GM04503 (cell line): ENCODE measurements around the gene ST6GALNAC2.
"Not testable (repeated sequence)": the region's sequence is repeated elsewhere in the genome, so short reads cannot be mapped to it uniquely, and the experiment has no call there.

ENCODE experiments used
- DNase-seq: peaks from one replicate; pipeline ENCODE4 v3.0.0-alpha.2; 2012; ENCODE audit warnings: low read depth

The ST6GALNAC2 gene

DNA sequence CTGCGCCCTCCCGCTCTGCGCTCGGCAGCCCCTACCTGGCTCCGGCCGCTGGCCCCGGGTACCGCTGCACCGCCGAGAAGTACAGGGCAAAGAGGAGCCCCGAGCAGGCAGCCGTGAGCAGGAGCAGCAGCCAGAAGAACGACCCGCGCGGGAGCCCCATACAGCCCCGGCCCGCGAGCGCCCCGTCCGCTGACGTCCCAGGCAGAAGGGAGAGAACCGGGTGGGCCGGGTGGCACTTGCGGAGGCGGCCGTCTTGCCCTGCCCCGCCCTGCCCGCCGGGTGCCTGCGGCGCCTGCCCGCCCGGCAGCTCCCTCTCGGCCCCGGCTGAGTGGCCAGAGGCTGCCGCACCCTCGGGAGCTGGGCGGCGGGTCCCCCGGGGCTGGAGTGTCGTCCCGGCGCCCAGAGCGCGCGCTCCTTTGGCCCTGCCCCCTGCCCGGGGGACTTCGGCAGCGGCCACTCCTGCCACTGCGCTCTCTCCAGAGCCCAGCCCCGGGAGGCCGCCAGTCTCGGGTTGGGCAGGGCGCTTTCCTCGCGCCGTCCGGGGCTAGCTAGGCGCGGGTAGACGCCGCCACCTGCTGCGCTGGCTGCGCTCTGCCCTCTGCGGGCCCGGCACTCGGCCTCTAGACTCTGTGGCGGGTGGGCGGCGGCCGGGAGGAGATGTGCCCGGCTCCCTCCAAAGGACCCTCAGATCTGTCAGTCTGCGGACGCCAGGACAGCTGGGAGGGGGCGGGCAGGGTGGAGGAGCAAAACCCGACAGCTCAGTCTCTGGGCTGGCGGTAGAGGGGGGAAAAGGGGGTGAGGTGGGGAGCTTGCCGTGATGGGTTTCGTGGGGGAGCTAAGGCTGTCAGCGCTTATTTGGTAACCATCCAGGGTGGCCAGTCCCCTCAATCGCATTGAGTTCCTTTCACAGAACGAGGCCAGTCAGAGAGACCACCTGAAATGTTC, at the start of gene ST6GALNAC2:
TSS of gene ST6GALNAC2 (minus strand) at position 212 of the 945 bp plus-strand sequence. CDS start at position 160, 52 bp downstream.
- no peak for DNase-seq

DNA sequence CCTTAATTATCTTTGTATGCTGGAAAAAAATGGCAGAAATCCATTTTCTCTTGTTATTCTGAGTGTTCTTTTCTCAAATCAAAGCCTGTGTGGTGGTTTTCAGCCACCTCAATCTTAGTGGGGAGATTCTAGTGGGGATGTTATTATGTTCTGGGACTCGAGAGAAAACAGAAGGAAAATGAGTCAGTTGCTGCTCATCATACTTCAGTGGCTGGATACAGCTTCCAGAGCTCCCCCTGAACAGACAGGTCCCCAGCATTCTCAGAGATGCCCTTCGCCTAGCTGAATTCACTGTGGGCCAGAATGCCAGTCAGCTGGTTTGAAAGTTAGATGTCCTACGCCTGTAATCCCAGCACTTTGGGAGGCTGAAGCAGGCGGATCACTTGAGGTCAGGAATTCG, 49.4 kb upstream of the ST6GALNAC2 start:
- no peak for DNase-seq

DNA sequence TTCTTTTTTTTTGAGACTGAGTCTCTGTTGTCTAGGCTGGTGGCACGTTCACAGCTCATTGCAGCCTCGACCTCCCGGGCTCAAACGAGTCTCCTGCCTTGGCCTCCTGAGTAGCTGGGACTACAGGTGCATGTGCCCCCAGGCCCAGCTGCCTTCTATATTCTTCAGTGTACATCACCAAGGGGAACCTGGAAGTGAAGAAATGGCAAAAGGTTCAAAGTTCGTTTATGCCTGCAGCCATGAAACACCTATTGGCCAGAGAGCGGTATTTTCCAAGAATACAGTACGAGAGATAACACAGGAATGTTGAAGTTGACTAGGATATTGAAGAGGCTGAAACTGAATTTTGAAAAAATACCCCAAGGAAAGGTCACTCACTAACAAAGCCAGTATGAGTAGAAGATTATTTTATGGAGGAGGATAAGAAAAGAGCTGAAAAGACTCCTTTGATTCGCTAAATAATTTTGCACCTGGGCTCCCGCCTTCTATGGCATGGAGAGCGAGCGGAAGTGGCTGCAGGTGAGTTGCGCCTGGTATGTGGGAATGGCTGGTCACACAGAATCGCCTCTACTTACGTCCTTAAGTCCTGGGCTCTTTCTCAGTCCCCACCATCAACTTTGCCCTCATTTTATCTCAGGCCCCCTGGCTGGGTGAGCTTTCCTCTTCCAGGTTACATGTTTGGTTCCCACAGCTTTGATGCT, 48.1 kb upstream of the ST6GALNAC2 start:
- no peak for DNase-seq

DNA sequence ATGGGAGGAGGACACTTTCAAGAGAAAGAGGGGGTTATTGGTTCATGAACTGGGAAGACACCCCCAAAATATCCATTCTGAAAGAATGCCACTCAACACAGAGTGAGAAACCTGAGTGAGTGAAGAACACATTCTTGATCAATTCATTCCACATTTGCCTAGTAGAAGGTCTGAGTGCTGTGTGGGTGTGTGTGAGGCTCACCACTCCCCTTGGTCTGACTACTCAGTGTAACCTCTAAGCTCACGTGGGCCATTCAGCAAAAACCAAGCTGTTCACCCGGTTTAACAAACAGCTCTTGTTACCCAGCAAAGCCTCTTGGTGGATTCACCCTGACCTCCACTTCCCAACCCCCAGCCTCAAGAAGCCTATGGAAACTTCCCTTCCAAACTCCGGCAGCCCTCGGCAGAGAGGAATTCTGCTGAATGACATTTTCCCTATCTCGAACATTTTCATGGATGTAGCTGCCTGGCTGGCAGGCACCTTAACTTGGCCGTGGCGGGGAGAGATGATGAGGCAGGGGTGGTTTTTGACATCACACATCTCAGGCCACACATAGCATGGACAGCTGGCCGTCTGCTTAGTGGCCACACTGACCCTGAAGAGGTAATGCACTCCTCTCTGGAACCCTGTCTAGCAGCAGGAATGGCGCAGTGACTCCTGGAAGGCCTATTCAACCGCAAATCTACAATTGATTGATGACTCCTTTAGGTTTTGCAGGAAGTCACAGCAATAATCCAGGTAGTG, 46.3 kb upstream of the ST6GALNAC2 start:
- DNase-seq: no peak

DNA sequence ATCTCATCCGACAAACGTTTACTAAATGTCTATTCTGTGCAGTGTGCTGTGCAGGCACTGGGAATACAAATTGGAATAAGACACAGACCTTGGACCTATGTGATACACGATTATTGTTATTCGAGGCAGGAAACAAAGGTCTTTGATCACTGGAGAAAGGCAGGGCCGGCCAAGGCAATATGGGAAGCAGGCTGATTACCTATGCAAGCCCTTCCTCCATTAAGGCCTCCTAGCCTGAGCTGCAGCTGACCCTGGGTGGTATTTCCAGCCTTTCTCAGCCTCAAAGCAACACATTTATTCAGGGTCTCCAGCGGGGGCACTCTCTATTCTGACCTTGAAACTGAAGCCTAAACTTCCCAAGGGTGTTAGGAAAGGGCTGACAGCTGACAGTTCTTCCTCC, 44.5 kb upstream of the ST6GALNAC2 start:
- DNase-seq: no peak

DNA sequence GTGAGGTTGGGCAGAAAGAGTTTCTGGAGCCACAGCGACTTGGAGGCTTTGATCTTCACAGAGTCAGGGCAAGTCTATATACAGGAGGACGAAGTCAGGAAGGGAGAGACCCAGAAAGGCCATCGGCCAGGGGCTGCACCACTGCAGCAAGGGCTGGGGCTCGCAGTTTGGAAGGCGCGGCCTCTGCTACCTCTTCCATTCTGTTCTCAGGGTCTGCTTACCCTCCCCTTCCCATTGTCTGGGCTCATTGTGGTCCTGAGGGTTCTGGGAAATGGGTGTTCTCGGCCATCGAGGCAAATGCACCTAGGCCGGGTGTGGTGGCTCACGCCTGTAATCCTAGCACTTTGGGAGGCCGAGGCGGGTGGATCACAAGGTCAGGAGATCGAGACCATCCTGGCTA, 41.9 kb upstream of the ST6GALNAC2 start:
- DNase-seq: no peak

DNA sequence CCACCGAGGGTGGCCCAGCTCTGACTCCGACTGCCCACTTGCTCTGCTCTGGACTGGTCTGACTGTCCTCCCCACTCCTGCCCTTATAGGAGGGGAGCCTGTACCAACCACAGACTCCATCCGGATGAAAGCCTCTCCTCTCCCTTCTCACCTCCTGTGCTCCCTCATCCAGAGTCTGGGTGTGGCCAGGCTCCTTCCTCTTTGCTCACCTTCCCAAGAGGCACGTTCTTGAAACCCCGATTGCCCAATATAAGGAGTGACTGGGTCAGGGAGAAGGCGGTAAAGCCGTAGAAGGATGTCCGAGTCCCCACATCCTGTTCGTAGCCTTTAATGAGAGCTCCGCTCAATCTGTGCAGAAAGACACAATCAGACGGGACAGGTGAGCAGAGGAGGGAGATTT, 40.8 kb upstream of the ST6GALNAC2 start:
- no peak for DNase-seq

DNA sequence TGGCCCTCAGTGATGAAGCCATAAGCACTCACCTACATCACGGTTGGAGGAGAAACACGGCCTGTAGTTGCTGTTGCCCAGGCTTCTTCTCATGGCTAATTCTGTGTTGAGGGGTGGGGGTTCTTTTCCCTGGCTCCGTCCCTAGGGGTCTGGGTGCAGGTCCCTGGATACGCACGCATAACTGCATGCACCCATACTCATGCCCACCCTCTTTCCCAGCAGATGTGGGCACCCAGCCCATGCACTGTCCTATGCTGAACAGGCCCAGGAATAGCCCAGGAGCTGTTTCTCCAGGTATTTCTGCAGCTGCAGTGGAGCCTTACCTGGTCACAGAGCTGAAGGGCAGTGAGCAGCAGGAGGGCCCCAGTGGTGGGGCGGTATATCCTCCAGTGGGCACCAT, 39.8 kb upstream of the ST6GALNAC2 start:
- no peak for DNase-seq

DNA sequence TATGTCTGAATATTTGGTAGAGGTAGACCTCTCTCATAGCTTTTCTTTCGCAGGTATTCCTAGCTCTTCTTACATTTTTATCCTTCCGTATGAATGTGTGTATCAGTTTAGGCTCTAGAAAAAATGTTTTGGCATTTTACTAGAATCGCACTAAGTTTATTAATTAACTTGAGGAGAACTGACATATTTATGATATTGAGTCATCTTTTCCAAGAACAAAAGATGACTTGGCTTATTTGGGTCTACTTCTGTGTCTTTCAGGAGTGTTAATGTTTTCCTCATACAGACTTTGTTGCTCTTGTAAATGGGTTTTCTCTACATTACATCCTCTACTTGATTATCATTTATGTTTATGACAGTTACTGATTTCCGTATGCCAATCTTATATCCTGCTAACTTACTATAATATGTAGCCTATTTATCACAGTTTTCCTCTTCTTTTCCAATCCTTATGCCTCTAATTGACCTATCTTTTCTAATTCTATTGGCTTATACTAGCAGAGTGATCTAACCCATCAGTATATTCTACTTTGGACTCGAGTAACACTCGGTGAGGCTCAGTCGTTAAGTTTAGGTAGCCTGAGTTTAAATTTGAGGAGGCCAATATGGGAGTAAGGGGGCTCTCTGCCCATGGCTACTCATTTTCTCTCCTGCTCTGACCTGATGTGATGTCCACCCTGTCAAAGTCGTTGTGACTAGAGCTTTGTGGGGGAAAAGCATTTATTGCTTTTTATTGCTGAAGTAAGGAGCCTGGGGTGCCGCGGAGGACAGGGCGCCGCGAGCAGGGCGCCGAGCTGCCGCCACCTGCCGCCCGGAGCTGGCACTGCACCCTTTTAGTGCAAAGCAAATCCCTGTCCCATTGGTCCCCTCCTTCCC, 37.8 kb upstream of the ST6GALNAC2 start:
- peak; percentile 32 for DNase-seq

DNA sequence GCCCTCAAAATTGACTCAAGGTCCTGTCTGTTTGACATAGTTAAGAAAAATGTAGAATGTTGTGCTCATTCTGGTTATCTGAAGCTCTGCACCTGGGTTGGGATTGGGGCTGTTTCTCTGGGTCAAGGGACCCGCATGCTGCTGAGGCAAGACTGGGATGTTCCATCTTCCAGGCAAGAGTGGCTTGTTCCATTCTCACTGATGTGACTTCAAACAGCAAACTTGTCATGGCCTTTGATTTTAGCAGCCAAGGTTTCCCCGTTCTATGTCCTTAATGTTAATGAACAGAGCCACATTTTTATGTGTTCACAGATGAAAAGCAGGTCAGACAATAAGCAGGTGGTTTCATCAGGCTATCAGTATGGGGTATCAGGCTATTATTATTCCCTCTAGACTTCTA, 32.2 kb upstream of the ST6GALNAC2 start:
- no peak for DNase-seq

DNA sequence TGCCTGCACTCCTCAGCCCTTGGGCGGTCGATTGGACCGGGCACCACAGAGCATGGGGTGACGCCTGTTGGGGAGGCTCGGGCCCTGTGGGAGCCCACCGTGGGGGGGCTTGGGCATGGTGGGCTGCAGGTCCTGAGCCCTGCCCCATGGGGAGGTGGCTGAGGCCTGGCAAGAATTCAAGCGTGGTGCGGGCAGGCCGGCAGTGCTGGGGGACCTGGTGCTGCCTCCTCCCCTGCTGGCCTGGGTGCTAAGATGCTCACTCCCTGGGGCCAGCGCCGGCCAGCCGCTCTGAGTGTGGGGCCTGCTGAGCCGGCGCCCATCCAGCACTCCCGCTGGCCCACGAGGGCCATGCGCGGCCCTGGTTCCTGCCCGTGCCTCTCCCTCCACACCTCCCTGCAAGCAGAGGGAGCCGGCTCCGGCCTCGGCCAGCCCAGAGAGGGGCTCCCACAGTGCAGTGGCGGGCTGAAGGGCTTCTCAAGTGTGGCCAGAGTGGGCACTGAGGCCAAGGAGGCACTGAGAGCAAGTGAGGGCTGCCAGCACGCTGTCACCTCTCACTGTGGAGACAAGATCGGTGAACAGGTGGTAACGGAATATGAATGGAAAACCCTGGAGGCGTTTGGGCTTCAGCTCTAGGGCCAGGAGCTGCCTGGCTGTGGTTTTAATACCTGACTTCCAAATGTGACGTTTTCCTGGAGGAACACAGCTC, 29.4 kb upstream of the ST6GALNAC2 start:
- DNase-seq: no peak

DNA sequence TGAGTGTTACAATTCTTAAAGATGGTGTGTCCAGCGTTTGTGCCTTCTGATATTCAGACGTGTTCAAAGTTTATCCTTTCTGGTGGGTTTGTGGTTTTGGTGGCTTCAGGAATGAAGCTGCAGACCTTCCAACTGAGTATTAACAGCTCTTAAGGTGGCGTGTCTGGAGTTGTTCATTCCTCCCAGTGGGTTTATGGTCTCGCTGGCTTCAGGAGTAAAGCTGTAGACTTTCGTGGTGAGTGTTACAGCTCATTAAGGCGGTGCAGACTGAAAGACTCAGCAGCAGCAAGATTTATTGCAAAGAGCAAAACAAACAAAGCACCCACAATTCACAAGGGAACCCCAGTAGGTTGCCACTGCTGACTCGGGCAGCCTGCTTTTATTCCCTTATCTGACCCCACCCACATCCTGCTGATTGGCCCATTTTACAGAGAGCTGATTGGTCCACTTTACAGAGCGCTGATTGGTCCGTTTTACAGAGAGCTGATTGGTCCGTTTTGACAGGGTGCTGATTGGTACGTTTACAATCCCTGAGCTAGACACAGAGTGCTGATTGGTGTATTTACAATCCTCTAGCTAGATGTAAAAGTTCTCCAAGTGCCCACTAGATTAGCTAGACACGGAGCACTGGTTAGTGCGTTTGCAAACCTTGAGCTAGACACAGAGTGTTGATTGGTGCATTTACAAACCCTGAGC, 28.6 kb upstream of the ST6GALNAC2 start:
- not testable (repeated sequence) for DNase-seq

DNA sequence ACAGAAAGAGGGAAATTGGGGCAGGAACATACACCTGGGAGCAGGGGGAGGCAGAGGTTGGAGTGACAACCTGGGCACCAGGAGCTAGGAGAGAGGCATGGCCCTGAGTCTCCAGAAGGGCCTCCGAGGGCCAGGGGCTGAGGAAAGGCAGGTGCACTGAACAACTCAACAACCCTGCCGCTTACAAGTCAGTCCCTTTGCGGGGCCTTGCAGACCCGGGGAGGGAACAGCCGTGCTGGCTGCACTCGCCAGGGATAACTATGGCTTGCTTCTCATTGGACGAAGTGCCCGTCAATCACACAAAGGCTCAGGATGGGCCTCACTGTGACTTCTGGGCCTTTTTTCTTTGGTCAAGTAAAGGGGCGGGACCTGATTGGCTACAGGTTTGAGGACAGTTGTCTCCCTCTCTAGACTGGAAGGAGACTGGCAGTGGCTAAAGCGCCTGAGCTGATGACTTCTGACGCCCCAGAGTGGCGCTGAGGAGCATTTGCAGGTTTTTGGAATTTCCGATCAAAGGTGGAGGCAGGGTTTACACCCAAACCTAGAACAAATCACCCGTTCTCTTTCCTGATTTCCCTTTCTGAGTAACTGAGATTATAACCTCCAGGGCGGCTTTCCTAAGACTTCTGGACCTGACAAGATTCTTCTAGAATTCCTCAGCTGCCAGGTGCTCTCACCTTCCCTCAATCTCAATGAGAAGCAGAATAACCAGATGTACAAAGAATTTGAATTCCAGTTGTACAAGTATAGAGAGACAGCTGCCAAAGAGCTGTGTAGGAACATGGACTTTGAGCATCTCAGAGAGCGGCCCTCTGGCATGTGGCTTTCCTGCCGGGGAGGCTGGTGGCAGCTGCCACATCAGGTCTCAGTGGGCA, 27.6 kb upstream of the ST6GALNAC2 start:
- DNase-seq: no peak

DNA sequence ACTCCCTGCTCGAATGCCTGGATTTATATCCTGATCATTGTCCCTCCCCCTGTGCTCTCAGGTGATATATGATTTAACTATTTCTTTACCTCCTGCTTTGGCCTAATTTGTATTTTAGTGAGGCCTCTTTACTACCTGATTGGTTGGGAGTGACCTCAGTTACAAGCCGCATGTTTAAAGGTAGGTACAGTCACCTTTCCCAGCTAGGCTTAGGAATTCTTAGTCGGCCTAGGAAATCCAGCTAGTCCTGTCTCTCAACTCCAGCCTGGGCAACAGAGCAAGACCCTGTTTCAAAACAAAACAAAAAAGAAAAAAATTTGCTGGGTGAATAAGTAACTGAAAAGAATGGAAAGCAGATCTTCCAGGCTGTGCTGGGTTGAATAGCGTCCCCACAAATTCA, 26.8 kb upstream of the ST6GALNAC2 start:
- DNase-seq: no peak

DNA sequence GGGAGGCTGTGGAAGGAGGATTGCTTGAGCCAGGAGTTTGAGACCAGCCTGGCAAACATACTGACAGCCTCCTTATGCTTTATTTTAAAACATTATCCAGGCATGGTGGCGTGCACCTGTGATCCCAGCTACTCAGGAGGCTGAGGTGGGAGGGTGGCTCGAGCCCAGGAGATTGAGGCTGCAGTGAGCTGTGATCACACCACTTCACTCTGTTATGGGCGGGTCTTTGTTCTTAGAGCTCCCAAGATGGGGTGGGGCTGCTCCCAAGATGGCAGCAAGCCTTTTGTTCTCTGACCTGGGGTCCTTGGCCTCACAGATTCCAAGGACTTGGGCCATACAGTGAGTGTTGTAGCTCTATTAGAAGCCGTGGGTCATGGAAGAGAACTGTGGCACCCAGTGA, 26.1 kb upstream of the ST6GALNAC2 start:
- no peak for DNase-seq

DNA sequence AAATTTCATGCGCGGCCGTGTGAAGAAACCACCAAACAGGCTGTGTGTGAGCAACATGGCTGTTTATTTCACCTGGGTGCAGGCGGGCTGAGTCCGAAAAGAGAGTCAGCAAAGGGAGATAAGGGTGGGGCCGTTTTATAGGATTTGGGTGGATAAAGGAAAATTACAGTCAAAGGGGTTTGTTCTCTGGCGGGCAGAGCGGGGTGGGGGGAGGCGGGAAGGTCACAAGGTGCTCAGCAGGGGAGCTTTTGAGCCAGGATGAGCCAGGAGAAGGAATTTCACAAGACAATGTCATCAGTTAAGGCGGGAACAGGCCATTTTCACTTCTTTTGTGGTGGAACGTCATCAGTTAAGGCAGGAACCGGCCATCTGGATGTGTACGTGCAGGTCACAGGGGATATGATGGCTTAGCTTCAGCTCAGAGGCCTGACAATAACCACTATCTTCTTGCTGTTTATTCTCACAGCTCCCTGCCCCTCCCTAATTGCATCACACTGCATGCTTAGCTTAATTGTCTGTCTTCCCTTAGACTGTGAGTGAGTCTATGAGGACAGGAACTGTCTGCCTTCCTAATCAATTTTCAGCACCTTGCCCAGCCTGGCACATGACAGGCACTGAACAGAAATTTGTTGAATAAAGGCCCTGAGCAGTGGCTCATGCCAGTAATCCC, 25.6 kb upstream of the ST6GALNAC2 start:
- DNase-seq: not testable (repeated sequence)

DNA sequence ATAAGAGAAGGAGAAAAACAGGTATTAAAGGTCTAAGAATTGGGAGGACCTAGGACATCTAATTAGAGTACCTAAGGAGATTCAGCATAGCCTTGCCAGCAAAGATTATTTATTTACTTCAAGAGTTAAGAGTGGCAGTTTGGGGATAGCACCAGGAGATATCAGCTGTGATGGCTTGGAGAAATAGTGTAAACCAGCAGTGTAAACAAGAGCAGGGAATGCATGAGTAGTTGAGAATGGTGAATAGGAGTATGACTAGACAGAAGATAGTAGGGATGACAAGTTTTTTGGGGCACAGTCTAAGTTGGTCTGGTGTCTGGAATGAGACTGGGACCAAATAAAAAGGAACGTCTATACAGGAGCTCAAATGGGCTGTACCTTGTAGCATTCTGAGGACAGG, 21.0 kb upstream of the ST6GALNAC2 start:
- DNase-seq: not testable (repeated sequence)

DNA sequence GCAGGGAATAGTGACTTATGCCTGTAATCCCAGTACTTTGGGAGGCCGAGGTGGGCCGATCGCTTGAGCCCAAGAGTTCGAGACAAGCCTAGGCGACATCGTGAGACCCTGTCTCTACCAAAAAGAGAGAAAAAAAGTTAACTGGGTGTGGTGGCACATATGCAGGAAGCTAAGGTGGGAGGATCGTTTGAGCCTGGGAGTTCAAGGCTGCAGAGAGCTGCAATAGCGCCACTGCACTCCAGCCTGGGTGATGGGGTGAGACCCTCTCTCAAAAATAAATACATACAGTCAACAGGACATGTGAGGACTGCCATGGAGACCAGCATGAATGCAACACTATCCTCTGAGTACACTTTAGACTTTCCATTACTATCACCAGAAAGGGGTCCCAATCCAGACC, 15.4 kb upstream of the ST6GALNAC2 start:
- DNase-seq: no peak
